Eye (tissue), 1 donor: ENCODE results near the gene SLC44A3.
A peak's percentile ranks its signal among the peaks of the same experiment; 100 is the strongest.

Experiments
- DNase-seq: peaks from one replicate; pipeline ENCODE4 v3.0.0-alpha.2; 2015

Gene SLC44A3

DNA sequence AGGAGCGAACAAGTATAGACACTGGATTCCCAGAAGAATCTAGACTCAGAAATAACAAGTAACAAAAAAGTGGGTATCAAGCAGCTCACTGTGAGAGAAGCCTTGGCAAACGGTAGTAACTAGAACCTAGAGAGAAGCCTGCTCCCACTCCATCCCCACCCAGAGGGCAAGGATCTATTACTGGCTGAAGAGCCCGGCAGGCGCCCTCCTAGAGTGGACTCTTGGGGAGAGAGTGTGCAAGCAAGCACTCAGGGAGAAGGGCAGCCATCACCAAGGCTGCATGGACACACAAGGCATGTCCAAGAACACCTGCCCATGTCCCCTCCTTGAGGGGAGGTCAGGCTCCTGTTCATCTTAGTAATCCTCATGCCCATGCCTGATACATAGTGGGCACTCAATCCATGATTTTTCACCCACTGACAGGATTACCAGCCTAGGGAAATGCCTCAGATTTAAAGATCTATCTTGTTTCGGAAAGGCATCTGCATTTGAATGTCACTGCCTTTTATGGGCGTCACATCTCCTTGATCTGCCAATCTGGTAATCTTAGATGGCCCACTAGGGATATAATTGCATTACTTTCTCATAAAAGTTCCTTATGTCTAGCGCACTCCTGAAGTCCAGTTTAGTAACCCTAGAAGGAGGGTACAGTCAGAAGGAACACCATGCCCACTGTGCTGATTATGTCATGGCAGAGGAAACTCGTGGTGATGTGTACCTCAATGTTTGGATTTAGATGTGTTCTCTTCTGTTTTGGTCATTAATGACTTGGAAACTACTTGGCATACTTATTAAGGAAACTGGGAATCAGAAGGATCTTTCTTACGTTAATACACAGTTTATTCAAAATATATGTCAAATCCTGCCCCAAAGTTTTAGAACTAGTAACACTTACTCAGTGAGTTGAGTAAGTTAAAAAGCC, 92.4 kb downstream of the SLC44A3 start:
- no peak for DNase-seq

DNA sequence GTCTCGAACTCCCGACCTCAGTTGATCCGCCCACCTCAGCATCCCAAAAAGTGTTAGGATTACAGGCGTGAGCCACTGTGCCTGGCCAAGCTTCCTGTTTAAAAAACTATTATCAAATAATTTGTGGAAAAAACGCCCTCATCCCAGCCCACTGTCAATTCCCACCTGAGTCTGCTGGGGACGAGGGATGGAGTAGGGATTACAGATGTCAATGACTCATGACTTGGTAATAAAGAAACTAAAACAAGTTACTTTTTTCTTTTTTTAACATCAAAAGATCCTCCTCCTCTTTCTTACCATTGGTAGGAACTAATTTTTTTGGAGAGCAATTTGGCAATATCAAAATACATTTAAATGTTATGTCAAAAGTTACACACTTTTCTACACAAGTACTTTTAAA, 97.1 kb downstream of the SLC44A3 start:
- no peak for DNase-seq

DNA sequence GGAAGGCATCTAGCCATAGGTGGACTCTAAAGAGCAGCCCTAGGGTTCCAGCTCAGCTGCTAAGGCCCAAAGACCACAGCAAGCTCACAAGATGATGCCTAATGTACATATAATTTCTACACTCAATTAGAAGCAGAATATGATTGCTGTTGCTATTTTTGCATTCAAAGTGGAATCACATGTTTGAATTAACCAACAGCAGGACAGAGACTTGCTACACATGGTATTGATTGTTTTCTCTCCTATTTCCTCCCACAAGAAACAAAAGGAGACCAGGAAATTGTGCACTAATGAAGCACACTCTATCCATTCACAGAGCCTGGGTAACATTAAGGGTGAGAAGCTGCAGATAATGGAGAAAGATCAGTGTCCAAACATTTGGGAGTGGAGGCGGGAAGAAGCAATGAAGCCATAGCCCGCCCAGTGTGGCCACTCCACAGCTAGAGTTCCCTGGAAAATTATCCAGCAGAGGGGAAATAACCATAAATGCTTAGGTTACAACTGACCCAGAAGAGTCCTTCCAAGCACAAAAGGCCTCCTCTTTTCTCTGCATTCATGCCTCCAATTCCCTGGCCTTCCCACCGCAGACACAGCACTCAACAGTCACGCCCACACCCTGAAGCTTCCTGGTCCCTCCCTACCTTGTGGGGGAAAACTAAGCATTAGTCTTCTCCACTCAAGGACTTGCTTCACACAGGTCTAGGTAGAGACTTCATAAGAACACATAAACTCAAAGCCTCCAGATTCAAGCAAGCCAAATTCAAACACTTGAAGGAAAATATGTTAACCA, 99.3 kb downstream of the SLC44A3 start:
- peak; percentile 29 for DNase-seq

DNA sequence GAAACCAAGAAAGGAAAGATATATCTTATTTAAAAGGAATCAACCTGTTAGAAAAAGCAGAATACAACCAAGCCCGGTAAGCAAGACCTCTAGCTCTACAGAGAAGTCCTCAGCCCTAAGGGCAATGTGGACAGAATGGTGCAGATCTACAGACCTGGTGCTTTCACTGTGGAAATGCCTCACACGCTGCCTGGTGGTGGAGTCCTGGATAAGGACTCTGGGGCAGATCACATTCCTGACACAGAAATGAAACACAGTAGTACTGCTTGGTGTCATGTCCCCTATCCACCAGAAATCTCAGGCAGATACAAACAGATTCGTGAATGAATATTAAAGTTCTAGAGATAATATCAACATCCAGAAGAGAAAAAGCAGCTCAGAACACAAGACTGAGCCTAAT, 99.9 kb downstream of the SLC44A3 start:
- no peak for DNase-seq

DNA sequence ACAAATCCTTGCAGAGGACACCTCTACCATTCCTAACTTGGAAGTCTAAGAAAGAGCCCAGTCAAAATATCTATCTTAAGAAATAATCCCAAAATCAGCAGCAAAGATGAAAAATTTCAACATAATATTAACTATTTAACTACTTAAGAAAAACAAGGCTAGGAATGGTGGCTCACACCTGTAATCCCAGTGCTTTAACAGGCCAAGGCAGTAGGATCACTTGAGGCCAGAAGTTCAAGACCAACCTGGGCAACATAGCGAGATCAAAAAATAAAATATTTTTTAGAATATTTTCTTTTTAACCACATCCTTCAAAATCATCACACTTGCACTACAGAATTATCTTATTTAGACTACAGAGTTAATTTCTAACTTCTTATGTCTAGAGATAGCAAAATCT, 101.8 kb downstream of the SLC44A3 start:
- DNase-seq: no peak

DNA sequence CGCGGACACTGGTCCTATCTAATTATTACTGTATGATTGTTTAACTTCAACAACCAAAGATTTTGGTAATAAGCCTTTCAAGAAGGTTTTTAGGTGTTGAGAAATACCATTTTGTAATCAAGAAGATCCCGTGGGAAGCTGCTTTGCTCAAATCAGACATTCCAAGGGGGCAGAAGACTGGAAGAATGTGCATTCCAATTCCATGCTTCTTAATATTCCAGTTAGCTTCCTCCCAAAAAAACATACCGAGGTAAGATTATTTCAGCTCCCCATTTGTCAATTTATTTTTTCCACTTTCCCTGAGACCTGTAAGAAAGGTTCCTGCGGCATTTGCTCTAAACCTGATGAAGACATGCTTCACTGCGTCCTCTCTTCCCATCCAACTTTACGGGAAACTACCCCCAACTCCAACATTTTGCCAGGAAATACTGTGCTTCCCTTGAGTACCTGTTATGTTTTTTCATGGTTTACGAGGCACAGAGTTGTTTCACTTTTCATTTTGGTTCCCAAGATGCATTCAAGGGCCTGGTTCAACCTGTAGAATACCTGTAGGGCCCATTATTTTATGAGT, 102.7 kb downstream of the SLC44A3 start:
- DNase-seq: peak; percentile 57

DNA sequence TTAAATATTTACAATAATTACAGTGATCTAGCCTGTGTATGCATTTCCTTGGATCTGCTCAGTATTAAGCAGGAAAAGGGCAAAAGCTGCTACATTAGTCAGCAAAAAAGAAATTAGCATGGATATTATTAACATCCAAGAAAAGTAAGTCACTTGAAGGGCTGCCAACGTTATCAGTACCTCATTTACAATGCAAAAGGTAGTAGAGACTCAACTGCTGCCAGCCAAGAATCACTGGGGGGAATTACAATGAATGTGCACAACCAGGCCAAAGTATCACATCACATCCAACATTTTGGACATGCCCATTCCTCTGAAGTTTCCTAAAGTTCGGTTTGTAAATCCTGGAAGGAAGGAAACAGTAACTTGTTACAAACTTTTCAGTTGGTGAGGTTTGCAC, 104.8 kb downstream of the SLC44A3 start:
- DNase-seq: no peak

DNA sequence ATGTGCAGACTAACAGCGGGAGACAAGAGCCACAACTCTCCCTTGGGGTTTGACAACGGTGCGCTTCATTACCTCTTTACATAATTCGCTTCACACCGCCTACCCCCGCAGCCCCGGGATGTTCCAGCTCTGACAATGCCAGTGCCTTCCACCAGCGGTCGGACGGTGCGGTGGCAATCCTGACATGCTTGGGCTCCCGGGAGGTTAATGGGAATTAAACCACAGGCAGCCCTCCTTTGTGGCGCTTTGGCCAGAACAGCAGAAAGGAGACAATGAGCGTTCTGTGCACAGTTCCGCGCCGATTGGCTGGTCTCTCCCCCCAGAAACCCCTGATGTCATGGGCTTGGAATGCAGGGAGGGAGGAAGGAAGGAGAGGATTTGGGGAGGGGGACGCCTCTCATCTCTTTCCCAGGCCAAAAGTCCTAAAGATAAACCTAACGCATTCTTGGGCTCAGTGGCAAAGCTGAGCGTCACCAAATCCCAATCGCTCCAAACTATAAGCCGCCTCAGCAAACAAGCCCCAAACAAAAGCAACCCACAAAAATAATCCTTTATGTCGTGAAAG, 105.5 kb downstream of the SLC44A3 start:
- peak; percentile 98 for DNase-seq

DNA sequence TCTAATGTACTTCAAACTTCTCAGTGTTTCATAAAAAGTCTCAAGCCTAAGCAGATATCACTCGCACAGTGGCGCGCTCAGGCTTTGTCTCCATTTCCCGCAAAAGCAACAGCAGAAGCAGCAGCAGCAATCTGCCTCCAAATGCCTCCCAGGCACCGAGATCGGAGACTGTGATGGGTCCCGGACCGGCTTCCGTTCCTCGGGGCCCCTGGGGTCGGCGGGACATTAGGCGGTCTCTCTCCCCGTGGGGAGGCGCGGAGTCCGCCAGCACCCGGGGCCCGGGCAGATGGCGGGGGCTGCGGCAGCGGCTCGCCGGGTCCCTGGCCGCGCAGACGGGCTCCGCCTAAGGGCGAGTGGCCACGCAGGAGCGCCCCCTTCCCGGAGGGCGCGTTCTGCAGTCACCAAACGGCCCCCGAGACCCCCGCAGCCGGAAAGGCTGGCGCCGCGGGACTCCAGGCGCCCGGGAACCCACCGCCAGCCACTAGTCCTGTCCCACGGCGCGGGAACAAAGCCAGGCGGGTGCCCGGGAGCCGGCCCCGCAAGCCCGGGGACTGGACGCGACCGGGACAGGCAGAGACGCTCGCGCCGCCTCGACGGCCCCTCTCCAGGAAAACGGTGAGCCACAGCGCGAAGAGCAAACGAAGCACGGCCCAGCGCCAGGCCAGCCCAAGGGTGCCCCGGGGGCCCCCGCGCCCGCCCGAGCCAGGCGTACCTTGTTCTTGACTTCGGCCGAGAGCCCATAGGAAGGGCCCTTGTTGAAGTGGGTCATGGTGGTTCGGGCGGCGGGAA, 106.2 kb downstream of the SLC44A3 start:
- peak; percentile 88 for DNase-seq

DNA sequence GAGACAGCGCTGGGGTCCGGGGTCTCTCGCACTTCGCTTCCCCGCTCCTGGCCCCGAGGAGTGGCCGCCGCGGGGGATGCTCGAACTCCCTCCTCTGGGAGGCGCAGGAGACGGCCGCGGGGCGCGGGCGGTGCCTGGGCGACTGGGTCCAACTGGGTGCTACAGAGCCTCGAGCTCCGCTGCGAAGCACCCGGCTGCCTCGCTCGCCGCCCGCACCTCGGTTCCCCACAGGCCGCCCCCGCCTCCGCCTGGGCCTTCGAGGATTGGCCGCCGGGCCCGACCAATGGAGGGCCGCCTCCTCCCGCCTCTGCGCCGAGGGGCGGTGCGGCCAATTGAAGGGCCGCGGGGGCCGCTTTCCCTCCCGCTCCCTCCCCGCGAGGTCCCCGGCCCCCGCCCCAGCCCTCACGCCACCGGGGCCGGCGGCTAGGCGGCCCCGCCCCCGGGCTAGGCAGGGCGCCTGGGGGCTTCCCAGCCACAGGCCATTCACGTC, 106.8 kb downstream of the SLC44A3 start, which contains the start of gene CNN3:
Gene CNN3 (minus strand): TSS at position 196 of the 490 bp plus-strand sequence. CDS start 216 bp downstream, outside the sequence.
- peak; percentile 96 for DNase-seq

DNA sequence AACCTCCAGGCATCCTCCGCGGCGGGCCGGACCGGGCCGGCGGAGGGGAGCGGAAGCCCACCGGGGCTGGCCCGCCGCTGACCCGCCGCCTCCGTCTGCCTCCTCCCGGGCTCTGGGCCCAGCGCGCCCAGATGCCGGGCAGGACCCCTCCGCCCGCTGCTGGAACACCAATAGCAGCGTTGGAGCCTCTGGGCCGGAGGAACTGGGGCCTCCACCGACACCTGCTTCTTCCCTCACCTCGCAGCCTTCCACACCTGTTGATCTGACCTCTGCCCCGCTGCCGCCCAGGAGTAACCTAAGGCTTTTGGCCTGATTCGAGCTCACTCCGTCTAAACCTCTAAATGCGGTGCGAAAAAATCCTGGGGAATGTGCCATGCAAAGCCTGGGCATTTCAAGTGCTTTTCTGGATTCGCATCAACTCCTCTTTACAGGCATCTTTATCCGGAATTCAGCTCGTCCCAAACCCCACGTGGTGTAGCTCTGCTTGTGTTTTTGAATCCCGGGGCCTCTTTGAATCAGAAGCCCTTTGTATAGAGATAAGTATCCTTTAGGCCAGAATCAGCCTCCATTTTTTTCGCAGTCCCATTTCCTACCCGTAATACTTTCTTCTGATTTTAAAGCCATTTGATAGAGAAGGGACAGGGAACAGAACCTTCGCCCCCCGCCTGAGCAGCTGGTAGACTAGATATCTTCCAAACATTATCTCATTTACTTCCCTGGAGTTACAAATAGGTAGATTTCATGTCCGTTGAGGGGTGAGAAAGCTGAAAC, 107.4 kb downstream of the SLC44A3 start:
- peak; percentile 88 for DNase-seq

DNA sequence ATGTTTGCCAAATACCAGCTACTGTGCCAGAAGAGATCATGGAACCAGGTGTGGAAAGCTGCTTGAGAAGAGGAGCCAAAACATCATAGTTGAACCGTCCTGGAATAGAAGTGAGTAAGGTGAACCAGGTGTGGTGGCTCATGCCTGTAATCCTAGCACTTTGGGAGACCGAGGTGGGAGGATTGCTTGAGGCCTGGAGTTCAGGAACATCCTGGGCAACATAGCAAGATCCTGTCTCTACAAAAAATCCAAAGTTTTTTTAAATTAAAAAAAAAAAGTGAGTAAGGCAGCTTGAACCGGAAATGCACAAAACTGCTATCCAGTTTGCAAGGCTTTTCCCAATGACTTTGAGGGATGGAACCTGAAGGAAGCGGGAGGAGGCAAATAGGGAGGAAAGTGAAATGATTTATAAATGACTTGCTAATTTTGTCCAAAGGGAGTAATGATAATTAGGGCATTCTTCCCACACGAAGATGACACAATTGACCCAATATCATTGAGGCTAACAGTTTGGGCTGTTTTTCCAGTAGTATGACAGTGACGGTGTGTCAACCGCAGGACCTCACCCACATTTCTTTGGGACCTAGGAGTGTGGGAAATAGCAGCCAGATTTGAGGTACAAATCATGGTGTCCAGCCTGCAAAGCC, 108.3 kb downstream of the SLC44A3 start:
- DNase-seq: no peak

DNA sequence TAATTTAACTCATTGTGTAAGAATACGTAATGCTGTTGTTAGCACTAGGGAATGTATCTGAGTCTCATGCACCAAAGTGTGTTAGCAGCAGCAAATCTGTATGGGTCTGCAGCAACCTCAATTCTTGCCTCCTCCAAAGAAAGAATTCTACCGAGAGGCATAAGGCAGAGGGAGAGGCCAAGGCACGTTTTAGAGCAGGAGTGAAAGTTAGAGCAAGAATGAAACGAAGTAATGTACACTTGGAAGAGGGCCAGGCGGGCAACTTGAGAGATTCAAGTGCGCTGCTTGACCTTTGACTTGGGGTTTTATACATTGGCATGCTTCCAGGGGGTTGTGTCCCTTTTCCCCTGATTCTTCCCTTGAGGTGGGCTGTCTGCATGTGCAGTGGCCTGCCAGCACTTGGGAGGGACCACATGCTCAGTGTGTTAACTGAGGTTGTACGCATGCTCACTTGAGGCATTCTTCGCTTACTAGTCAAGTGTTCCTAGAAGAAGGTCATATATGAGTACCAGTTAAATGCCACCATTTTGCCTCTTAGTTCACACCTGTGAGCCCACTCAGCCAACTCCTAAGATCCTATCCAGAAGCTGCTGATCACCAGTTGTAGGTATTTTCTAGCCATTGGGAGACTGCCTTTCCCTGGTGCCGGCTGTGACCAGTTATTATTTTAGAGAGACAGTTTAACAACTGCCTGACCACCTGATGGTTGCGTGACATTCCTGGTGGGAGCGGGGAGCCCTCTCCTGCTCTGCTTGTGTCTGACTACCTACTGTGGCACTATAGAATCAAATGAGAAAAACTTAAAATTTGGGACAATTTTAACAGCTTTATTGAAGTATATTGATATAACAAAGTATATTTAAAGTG, 109.4 kb downstream of the SLC44A3 start:
- DNase-seq: no peak

DNA sequence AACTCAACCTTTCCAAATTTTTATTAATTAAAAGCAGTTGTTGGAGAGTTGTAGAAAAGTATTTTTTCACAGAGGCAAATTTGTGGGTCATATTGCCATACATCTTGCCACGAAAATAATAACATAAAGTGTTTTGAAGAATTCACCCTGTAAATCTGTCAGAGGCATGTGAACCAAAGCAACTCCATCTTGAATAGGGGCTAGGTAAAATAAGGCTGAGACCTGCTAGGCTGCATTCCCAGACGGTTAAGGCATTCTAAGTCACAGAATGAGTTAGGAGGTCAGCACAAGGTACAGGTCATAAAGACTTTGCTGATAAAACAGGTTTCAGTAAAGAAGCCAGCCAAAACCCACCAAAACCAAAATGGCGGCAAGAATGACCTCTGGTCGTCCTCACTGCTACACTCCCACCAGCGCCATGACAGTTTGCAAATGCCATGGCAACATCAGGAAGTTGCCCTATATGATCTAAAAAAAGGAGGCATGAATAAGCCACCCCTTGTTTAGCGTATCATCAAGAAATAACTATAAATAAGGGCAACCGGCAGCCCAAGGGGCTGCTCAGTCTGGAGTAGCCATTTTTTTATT, 111.2 kb downstream of the SLC44A3 start:
- DNase-seq: no peak

DNA sequence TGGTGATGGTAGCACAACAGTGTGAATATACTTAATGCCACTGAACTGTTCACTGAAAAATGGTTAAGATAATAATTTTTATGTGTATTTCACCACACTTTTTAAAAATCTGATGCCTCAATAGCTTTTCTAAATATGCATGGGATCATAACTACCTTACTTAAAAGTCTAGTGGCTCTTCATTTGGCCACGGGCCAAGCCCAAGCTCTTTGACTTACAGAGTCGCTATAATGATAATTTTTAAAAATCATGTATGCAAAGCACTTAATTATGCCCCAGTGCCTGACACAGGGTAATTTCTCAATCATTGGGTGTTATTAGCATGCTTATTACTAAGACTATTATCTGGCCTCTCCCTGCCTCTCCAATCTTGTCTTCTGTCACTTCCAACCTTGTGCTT, 114.4 kb downstream of the SLC44A3 start:
- DNase-seq: no peak

DNA sequence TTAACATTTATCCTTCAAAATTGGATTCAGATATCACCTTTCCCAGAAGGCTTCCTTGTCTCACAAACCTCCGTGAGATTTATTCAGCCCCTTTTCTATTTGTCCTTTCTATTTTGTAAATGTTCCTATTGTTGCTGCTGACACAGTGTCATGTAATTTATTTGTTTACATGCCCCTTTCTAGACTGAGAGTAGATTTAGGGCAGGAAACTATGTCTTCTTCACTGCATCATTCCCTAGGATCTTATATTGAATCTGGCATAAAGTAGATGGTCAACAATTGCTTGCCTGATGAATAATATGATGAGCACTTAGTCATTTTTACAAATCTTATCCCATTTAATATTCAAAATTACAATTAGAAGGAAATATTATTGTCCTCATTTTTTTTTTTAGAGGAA, 114.9 kb downstream of the SLC44A3 start:
- no peak for DNase-seq

DNA sequence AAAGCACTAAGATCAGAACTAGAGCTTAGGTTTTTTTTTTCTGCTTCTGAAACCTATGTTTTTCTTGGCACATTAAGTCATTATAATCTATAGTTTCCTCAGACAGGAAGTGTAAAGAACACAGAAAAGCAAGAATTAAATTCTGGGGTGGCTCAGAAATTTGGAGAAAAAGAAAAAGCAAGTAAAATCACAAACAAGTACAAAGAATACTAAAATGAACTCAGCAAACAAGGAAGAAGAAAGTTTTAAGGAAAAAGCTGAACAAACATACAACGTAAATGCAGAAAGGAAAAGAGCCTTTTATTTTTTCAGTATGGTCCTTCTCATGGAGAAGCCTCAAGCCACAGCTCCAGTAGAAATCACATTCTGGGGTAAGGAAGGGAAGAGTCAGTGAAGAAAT, 115.3 kb downstream of the SLC44A3 start:
- no peak for DNase-seq

DNA sequence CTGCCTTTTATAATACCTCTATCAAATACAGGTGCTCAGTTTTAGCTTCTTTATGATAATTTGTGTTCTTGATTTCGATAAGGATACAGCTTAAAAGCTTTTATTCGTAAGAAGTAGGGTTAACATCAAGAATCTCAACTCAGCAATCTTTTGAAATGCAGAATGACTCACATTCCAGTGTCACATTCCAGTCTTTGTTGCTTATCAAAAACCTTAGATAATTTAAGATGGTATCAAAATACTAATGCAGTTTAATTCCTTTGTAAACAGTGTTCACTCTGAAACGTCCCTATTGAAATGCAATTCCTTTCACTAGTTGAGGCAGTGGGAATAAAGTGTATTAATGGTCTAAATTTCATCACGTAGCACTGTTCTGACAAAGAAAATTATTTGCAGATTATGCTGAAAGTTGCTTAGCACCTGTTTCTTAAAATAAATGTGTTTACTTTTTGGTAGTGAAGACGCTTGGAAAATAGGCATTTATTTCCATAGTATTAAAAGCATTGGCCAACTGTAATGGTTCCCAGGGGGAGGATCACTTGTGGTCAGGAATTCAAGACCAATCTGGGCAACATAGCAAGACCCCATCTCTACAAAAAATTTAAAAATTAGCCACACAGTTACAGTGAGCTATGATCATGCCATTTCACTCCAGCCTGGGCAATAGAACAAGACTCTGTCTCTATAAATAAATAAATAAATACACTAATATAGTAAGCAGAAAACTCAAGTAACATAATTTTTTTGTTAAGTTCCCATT, 116.9 kb downstream of the SLC44A3 start:
- DNase-seq: no peak

DNA sequence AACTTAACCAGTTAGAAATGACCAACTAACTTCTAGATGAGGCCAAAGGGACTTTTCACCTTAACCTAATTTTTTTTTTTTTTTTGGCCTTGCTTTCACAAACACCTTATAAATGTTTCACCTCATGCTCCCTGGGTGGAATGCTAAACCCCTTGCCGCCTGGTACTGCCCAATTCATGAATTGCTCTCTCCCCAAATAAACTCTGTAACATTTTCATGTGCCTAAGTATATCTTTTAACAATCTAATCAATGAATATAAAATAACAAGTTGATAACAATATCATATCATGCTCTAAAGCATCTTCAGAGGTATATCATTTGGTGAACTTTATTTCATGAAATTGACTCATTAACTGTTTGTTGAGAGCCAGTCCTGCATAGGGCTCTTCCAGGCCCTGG, 117.7 kb downstream of the SLC44A3 start:
- DNase-seq: no peak
